Gastrocnemius medialis (tissue), 4 donors: Measurements from ENCODE around the gene ATP13A5. TPM values are rescaled to one million over a fixed set of nuclear protein-coding genes. Genes with fewer than 3 reads are reported as not detected.

ENCODE experiments used
- ATAC-seq, 2 donors: fragments of 150-250 bp; one replicate each; pipeline ENCODE4 v1.9.1; 2016
- DNase-seq, 2 donors: peaks; one replicate each; pipeline ENCODE4 v3.0.0-alpha.2; 2019
- H3K27ac ChIP-seq, 4 donors: fragments of 200-600 bp; sonication (generic); 1 replicate in 1 of 4; 2 replicates in 3 of 4; pipeline ENCODE4 v1.5.1; 2016 to 2018; ENCODE audit warnings: mild to moderate bottlenecking in 2 of 4, moderate library complexity in 1 of 4
- H3K27me3 ChIP-seq, 3 donors: fragments of 200-600 bp; sonication (generic) in 2 of 3; 1 replicate in 1 of 3; 2 replicates in 2 of 3; pipeline versions ENCODE4 v1.5.1 to v1.6.0; 2016 to 2019; ENCODE audit warnings: mild to moderate bottlenecking in 1 of 3, moderate library complexity in 1 of 3
- H3K36me3 ChIP-seq, 2 donors: fragments of 200-600 bp; sonication (generic) in 1 of 2; one replicate each; pipeline ENCODE4 v1.5.1; 2017 to 2018
- H3K4me1 ChIP-seq, 2 donors: fragments of 200-600 bp; sonication (generic) in 1 of 2; one replicate each; pipeline ENCODE4 v1.5.1; 2016 to 2017; ENCODE audit warnings: mild to moderate bottlenecking in 2 of 2
- H3K4me3 ChIP-seq, 4 donors: fragments of 200-600 bp; sonication (generic) in 3 of 4; 1 replicate in 1 of 4; 2 replicates in 3 of 4; pipeline ENCODE4 v1.5.1; 2016 to 2019; ENCODE audit warnings: mild to moderate bottlenecking in 2 of 4
- H3K9me3 ChIP-seq, 3 donors: fragments of 200-600 bp; sonication (generic) in 2 of 3; 1 replicate in 1 of 3; 2 replicates in 2 of 3; pipeline ENCODE4 v1.5.1; 2016 to 2019
- CTCF ChIP-seq, 5 experiments: fragments of 450-650 bp in 3 of 5; fragments of 200-600 bp in 2 of 5; sonication (generic) in 2 of 5; IDR thresholded peaks in 4 of 5; conservative IDR thresholded peaks in 1 of 5; 1 replicate in 4 of 5; 2 replicates in 1 of 5; pipeline ENCODE4 v1.5.1; 2016 to 2019; ENCODE audit warnings: antibody characterized with exemption in 5 of 5, mild to moderate bottlenecking in 3 of 5, moderate library complexity in 3 of 5
- POLR2A ChIP-seq, 2 donors: fragments of 450-650 bp; IDR thresholded peaks; one replicate each; pipeline ENCODE4 v1.6.1; 2017; ENCODE audit warnings: antibody characterized with exemption in 2 of 2, mild to moderate bottlenecking in 2 of 2, moderate library complexity in 2 of 2
- in situ Hi-C, 4 donors: fragments of 200-750 bp; cut with MboI; loops; one replicate each; pipeline versions ENCODE4 v1.15.0 to v1.8.0; 2017; ENCODE audit warnings: low sequenced_read_pairs in 4 of 4
- intact Hi-C: fragments of 100-400 bp; cut with DNase I; formaldehyde crosslinking; loops from one replicate; pipeline ENCODE4 v1.15.1; 2023; ENCODE audit warnings: low total_unique reads
- total RNA-seq, 4 donors: library from RNA; depleted of rRNA; stranded (reverse); fragments of >200 nt; gene quantifications; one replicate each; pipeline versions ENCODE4 v1.1.0 to v1.2.3, GENCODE V29; 2016

ATP13A5 gene
- total RNA-seq, 4 donors from 2014 or later, result not detected

GRCh38 chr3:193225302-193226125, 153.0 kb downstream of the ATP13A5 start:
- Histone ChIP-seq H3K27me3 (no peaks in the 10 kb centered on the region), H3K9me3 (no peaks in the 10 kb centered on the region), H3K36me3 (no peaks in the 10 kb centered on the region), H3K4me1 (no peaks in the 10 kb centered on the region), H3K4me3 (no peak overlapping the region), H3K27ac (no peak overlapping the region)
- ATAC-seq (no peak), DNase-seq (no peak)
- in situ Hi-C loops (no loop called here), intact Hi-C loops (no loop called here)
- TF ChIP-seq CTCF (IDR thresholded peaks at IDR 0.05 in 4 of 5, conservative IDR thresholded peaks at IDR 0.05 in 1 of 5), result no peak
- TF ChIP-seq POLR2A (IDR thresholded peaks at IDR 0.05), result no peak

Other genes with a start within 250 kb of the ATP13A5 start
- 10 to 100 TPM in 3 of 4 donors, 1 to 10 TPM in 1; 6.8 to 25.0 (median 18.8) TPM for gene PLAAT1, start 137.5 kb downstream of the ATP13A5 start, total RNA-seq
- gene ATP13A4, start 176.1 kb upstream of the ATP13A5 start, total RNA-seq, result under 1 TPM in 1 of 4 donors, not detected in 3; 0.56 TPM
- gene OPA1, start 214.5 kb upstream of the ATP13A5 start, total RNA-seq, result 10 to 100 TPM; 59.8 to 78.2 (median 72.2) TPM